Measurements from ENCODE around the gene BMPR1A.
A peak's percentile ranks its signal among the peaks of the same experiment; 100 is the strongest.

BMPR1A gene

DNA sequence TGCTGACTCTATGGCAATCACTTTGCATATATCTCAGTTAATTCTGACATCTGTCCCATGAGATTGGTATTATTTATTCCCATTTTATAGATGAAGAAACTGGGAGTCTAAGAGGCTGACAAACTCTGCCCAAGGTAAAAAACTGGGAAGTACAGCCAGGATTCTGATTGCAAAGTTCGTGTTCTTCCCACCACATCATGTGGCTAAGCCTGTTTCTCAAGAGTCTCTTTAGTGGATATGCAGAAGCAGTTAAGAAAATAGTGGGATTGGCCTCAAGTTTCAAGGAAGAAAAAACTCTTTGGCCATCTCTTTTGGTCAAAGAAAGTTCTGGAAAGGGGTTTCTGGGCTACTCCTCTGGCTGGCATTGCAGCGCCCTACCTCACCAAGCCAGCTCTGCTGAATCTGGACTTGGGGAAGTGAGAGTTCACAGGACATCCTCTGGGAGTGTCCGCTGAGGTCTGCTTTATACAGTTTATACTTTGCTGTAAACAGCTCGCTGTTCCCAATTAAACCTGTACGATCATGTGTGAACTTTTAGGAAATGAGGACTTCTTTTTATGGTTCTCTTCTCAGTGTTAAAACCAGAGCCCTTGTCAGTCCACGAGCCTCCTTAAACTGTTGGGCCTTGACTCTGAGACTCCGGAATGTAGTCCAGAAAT lies 12.2 kb upstream of the BMPR1A start:
- Mint-ChIP-seq H3K4me1 (ENCODE audit: low read depth) (peaks cover 7% of the 10 kb centered on the region), H3K9me3 (no peaks in the 10 kb centered on the region), H3K4me3 (no peak overlapping the region), H3K27me3 (peaks cover 27% of the 10 kb centered on the region), H3K36me3 (ENCODE audit: low read depth) (no peaks in the 10 kb centered on the region), H3K27ac (no peak overlapping the region)
- intact Hi-C loops (cut with micrococcal nuclease): no loop called here

- no peaks in the 10 kb centered on the region for H3K9me3 Mint-ChIP-seq
- peaks cover 25% of the 10 kb centered on the region for H3K27me3 Mint-ChIP-seq
- H3K4me3 Mint-ChIP-seq: no peak overlapping the region
- peaks cover 7% of the 10 kb centered on the region for H3K4me1 Mint-ChIP-seq (ENCODE audit: low read depth)
- H3K27ac Mint-ChIP-seq: no peak overlapping the region
- no peaks in the 10 kb centered on the region for H3K36me3 Mint-ChIP-seq (ENCODE audit: low read depth)
- intact Hi-C loops (cut with micrococcal nuclease): no loop called here
These were observed 8.4 kb upstream of the BMPR1A start for GRCh38 chr10:86747796-86748581.

GRCh38 chr10:86749854-86750253 lies 6.6 kb upstream of the BMPR1A start:
- Mint-ChIP-seq H3K27me3 (peaks cover 39% of the 10 kb centered on the region), H3K9me3 (no peaks in the 10 kb centered on the region), H3K27ac (no peak overlapping the region), H3K4me1 (ENCODE audit: low read depth) (no peaks in the 10 kb centered on the region), H3K4me3 (no peak overlapping the region), H3K36me3 (ENCODE audit: low read depth) (no peaks in the 10 kb centered on the region)
- intact Hi-C loops (cut with micrococcal nuclease): no loop called here

GRCh38 chr10:86751477-86751876 lies 4.9 kb upstream of the BMPR1A start:
- Mint-ChIP-seq H3K4me3 (no peak overlapping the region), H3K36me3 (ENCODE audit: low read depth) (no peaks in the 10 kb centered on the region), H3K27me3 (peaks cover 50% of the 10 kb centered on the region), H3K4me1 (ENCODE audit: low read depth) (peaks cover 6% of the 10 kb centered on the region), H3K9me3 (no peaks in the 10 kb centered on the region), H3K27ac (no peak overlapping the region)
- intact Hi-C loops (cut with micrococcal nuclease): no loop called here

DNA sequence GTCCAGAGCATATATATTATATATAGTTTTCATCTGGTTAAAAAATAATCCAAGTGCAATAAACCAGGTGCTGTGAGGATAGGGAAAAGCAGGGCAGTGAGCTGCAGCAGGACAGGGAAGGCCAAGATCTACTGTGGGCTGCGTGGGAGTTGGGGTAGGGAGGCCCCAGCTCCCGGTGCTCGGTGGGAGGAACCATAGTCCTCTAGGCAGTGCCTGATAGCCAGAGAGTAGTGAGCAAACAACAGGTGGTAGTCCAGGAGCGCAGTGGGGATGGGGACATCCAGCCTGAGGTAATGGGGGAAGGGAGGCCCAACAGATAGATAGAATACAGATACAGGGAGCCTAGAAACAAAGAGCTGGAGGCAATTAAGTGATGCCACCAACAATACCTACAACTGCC lies 4.1 kb upstream of the BMPR1A start:
- Mint-ChIP-seq H3K27me3 (peaks cover 48% of the 10 kb centered on the region), H3K9me3 (no peaks in the 10 kb centered on the region), H3K36me3 (ENCODE audit: low read depth) (no peaks in the 10 kb centered on the region), H3K4me1 (ENCODE audit: low read depth) (peaks cover 6% of the 10 kb centered on the region), H3K27ac (no peak overlapping the region), H3K4me3 (no peak overlapping the region)
- intact Hi-C loops (cut with micrococcal nuclease): no loop called here

DNA sequence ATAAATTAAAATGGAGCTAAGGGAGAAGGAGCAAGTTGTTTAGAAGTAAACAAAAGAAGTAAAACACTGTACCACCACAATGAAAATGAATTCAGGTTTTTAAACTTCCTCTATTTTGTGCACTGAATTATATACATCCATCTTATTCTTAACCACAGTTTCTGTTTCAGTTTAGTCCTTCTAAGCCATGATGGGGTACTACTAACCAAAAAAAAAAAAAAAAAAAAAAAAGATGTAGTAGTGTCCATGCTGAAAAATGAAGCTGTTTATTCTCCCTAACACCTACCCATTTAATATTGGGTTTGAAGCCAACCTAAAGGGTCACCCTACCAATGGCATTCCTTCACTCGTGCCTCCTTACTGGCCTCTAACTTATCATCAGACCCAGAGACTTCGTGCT lies 3.4 kb upstream of the BMPR1A start:
- H3K4me3 Mint-ChIP-seq: no peak overlapping the region
- no peaks in the 10 kb centered on the region for H3K9me3 Mint-ChIP-seq
- no peak overlapping the region for H3K27ac Mint-ChIP-seq
- H3K4me1 Mint-ChIP-seq (ENCODE audit: low read depth): peaks cover 6% of the 10 kb centered on the region
- H3K36me3 Mint-ChIP-seq (ENCODE audit: low read depth): no peaks in the 10 kb centered on the region
- intact Hi-C loops (cut with micrococcal nuclease): no loop called here
- H3K27me3 Mint-ChIP-seq: peaks cover 53% of the 10 kb centered on the region

DNA sequence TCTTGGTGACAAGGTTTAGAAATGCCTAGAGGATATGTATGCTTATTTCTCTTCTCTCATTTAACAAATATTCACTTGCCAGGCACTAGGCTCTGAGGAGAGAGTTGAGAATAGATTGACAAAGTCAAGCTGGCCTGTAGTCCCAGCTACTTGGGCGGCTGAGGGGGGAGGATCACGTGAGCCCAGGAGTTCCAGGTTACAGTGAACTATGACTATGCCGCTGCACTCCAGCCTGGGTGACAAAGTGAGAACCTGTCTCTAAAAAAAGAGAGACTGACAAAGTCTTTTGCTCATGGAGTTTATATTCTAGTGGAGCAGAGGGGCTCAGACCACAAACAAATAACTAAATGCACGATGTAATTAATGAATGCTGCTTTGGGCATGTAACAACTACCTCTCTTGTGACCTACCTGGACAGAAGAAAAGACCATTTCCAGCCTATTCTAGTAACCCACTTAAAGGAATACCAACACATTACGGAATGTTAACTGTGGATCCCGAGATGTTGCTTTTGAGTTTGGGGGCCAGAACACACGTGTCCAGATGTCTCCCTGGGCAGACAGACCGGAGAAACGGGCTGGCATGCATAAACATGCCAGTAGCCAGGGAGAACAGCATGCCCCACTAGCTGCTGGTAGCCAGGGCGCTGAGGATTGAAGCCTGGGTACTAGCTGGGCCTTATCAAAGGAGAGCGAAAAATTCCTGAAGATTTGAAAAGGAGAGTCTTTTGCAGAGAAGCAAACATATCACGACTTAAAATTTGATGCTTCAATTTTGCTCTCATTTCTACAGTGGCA lies 2.6 kb upstream of the BMPR1A start:
- no peaks in the 10 kb centered on the region for H3K9me3 Mint-ChIP-seq
- H3K36me3 Mint-ChIP-seq (ENCODE audit: low read depth): no peaks in the 10 kb centered on the region
- peaks cover 14% of the 10 kb centered on the region for H3K4me1 Mint-ChIP-seq (ENCODE audit: low read depth)
- no peak overlapping the region for H3K4me3 Mint-ChIP-seq
- H3K27ac Mint-ChIP-seq: no peak overlapping the region
- peaks cover 60% of the 10 kb centered on the region for H3K27me3 Mint-ChIP-seq
- intact Hi-C loops (cut with micrococcal nuclease): no loop called here

DNA sequence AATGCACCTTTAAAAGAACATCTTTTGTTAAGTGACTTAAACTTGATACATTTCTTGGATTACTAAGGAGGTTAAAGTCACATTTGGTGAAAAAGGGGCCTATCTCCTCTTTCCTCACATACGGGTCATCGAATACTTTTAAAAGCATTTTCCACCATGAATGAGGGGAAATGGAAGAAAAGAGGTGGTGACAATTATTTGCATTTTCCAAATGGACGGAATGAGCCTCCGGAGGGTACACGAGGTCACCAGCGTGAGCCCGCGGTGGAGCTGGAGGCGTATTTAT lies 1.0 kb upstream of the BMPR1A start:
- no peaks in the 10 kb centered on the region for H3K36me3 Mint-ChIP-seq (ENCODE audit: low read depth)
- H3K9me3 Mint-ChIP-seq: no peaks in the 10 kb centered on the region
- peaks cover 23% of the 10 kb centered on the region for H3K4me1 Mint-ChIP-seq (ENCODE audit: low read depth)
- H3K27ac Mint-ChIP-seq: peak overlapping the region; percentile 37
- peaks cover 68% of the 10 kb centered on the region for H3K27me3 Mint-ChIP-seq
- intact Hi-C loops (cut with micrococcal nuclease): no loop called here
- H3K4me3 Mint-ChIP-seq: peak overlapping the region; percentile 69

DNA sequence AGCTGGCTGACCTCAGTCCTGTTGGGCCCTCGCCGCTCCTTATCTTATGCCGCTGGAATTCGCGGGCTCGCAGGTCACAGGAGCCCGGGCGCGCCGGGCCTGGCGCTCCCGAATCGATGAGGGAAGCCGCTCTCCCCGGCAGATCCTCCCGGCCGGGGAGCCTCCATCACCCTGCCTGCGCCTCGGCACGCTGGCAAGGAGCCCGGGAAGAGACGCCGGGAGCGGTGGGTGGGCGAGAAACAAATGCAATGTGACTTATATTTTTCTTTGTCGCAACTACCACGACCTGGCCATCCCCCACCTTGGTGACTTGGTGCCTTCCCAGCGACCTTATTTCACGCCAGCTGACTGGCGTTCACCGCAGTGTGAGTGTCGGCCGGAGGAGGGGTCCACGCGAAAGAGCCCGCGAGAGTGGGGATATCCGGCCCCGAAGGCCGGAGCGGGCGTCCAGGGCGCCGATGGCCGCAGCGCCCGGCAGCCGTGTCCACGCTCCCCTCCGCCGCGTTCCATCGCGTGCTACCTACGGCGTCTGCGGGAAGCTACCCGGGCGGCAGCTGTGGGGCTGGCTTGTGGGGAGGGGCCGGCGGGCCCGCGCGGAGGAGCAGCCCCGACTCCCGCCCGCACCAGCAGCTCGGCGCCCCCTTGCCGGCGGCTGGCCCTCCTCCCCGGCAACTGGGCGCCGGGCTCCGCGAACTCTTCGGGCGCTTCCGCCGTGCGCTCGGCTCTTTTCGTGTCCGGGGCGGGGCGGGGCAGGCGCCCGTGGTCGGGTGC lies 494 bp upstream of the BMPR1A start:
- Mint-ChIP-seq H3K36me3 (ENCODE audit: low read depth) (no peaks in the 10 kb centered on the region), H3K27ac (peak overlapping the region; percentile 37), H3K4me1 (ENCODE audit: low read depth) (peaks cover 23% of the 10 kb centered on the region), H3K27me3 (peaks cover 71% of the 10 kb centered on the region), H3K9me3 (no peaks in the 10 kb centered on the region), H3K4me3 (peak overlapping the region; percentile 69)
- intact Hi-C loops (cut with micrococcal nuclease): loop anchor here (2.0 kb wide), 1 partner anchor 45 kb away; no protein-coding TSS in a partner anchor

GRCh38 chr10:86757113-86757972 lies 924 bp downstream of the BMPR1A start:
- intact Hi-C loops (cut with micrococcal nuclease): loop anchor here (2.0 kb wide), 1 partner anchor 47 kb away; no protein-coding TSS in a partner anchor
- no peaks in the 10 kb centered on the region for H3K36me3 Mint-ChIP-seq (ENCODE audit: low read depth)
- no peak overlapping the region for H3K27ac Mint-ChIP-seq
- peaks cover 79% of the 10 kb centered on the region for H3K27me3 Mint-ChIP-seq
- H3K9me3 Mint-ChIP-seq: no peaks in the 10 kb centered on the region
- peak overlapping the region; percentile 69 for H3K4me3 Mint-ChIP-seq
- H3K4me1 Mint-ChIP-seq (ENCODE audit: low read depth): peaks cover 23% of the 10 kb centered on the region

- Mint-ChIP-seq H3K27ac (no peak overlapping the region), H3K4me3 (no peak overlapping the region), H3K36me3 (ENCODE audit: low read depth) (no peaks in the 10 kb centered on the region), H3K27me3 (peaks cover 80% of the 10 kb centered on the region), H3K9me3 (no peaks in the 10 kb centered on the region), H3K4me1 (ENCODE audit: low read depth) (peaks cover 23% of the 10 kb centered on the region)
- intact Hi-C loops (cut with micrococcal nuclease): no loop called here
These were observed 2.0 kb downstream of the BMPR1A start for GRCh38 chr10:86758189-86759072.

- H3K4me1 Mint-ChIP-seq (ENCODE audit: low read depth): peaks cover 23% of the 10 kb centered on the region
- intact Hi-C loops (cut with micrococcal nuclease): no loop called here
- no peaks in the 10 kb centered on the region for H3K9me3 Mint-ChIP-seq
- H3K27me3 Mint-ChIP-seq: peaks cover 73% of the 10 kb centered on the region
- no peak overlapping the region for H3K27ac Mint-ChIP-seq
- no peak overlapping the region for H3K4me3 Mint-ChIP-seq
- no peaks in the 10 kb centered on the region for H3K36me3 Mint-ChIP-seq (ENCODE audit: low read depth)
These were observed 2.8 kb downstream of the BMPR1A start for GRCh38 chr10:86759073-86759672.
